ENCODE measurements around the gene SMPD3.
"Not testable (repeated sequence)": the region's sequence is repeated elsewhere in the genome, so short reads cannot be mapped to it uniquely, and the experiment has no call there.

The SMPD3 gene

GRCh38 chr16:68448360-68448970 lies at the start of gene SMPD3:
Gene SMPD3, minus strand, starts transcription at chr16:68448508. Its CDS starts 76,327 bp downstream, at chr16:68372181.
- peak; percentile 100 for DNase-seq (ENCODE audit: low spot score)

GRCh38 chr16:68496689-68497088 lies 48.4 kb upstream of the SMPD3 start:
- no peak for DNase-seq (ENCODE audit: low spot score)

- DNase-seq (ENCODE audit: low spot score) = not testable (repeated sequence)
These were observed 46.0 kb upstream of the SMPD3 start for GRCh38 chr16:68494261-68494660.

GRCh38 chr16:68493412-68494070 lies 45.2 kb upstream of the SMPD3 start:
- DNase-seq (ENCODE audit: low spot score) = no peak

- no peak for DNase-seq (ENCODE audit: low spot score)
These were observed 44.5 kb upstream of the SMPD3 start for GRCh38 chr16:68492543-68493411.

- DNase-seq (ENCODE audit: low spot score) = no peak
These were observed 43.8 kb upstream of the SMPD3 start for GRCh38 chr16:68492151-68492542.

GRCh38 chr16:68491576-68491950 lies 43.3 kb upstream of the SMPD3 start:
- no peak for DNase-seq (ENCODE audit: low spot score)

GRCh38 chr16:68490829-68491575 lies 42.7 kb upstream of the SMPD3 start:
- DNase-seq (ENCODE audit: low spot score) = peak; percentile 51

GRCh38 chr16:68490358-68490757 lies 42.0 kb upstream of the SMPD3 start:
- no peak for DNase-seq (ENCODE audit: low spot score)

GRCh38 chr16:68488554-68488953 lies 40.2 kb upstream of the SMPD3 start:
- no peak for DNase-seq (ENCODE audit: low spot score)

GRCh38 chr16:68487669-68488068 lies 39.4 kb upstream of the SMPD3 start:
- no peak for DNase-seq (ENCODE audit: low spot score)

- DNase-seq (ENCODE audit: low spot score) = no peak
These were observed 38.9 kb upstream of the SMPD3 start for GRCh38 chr16:68487203-68487514.

GRCh38 chr16:68486502-68487202 lies 38.3 kb upstream of the SMPD3 start:
- no peak for DNase-seq (ENCODE audit: low spot score)

GRCh38 chr16:68481636-68482035 lies 33.3 kb upstream of the SMPD3 start:
- no peak for DNase-seq (ENCODE audit: low spot score)

GRCh38 chr16:68480084-68480995 lies 32.0 kb upstream of the SMPD3 start:
- DNase-seq (ENCODE audit: low spot score) = no peak

GRCh38 chr16:68479271-68479670 lies 31.0 kb upstream of the SMPD3 start:
- DNase-seq (ENCODE audit: low spot score) = no peak

- DNase-seq (ENCODE audit: low spot score) = no peak
These were observed 30.4 kb upstream of the SMPD3 start for GRCh38 chr16:68478526-68479250.

- DNase-seq (ENCODE audit: low spot score) = no peak
These were observed 26.8 kb upstream of the SMPD3 start for GRCh38 chr16:68475071-68475470.

- DNase-seq (ENCODE audit: low spot score) = no peak
These were observed 25.2 kb upstream of the SMPD3 start for GRCh38 chr16:68473358-68474070.

Data from cerebellar cortex (tissue), 1 donor.